DMS53 (cell line): ENCODE measurements around the gene CPSF3.

Experiments used
- DNase-seq: peaks from one replicate; lab custom pipeline; 2025; lab: John Stamatoyannopoulos, UW

Gene CPSF3

DNA sequence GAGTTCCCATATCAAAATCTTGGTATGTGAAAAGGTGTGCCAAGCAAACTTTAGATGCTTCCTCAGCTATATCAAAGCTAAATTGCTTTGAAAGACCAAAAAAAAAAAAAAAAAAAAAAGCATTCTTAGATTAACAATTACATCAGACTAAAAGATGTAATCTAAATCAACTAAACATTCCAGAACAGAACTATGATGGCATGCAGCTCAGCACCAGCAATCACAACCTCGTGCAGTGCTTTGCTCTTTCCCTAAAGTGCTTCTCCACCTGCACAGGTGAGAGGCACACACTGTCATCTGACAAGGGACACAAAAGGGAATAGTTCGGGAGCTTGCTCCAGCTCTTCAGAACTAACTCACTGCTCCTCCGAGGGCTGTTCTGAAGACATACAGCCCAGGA is 94.7 kb downstream of the CPSF3 start:
- DNase-seq = no peak

DNA sequence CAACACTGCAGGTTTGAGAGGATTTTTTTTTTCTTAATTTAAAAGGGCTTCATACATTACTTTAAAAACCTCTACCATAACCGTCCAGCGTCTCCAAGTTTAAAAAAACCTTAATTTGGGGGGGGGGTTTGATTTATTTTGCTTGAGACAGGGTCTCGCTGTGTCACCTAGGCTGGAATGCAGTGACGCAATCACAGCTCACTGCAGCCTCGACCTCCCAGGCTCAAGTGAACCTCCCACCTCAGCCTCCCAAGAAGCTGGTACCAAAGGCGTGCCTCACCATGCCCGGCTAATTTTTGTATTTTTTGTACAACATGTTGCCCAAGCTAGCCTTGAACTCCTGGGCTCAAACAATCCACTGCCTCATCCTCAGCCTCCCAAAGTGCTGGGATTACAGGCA is 95.3 kb downstream of the CPSF3 start:
- DNase-seq = no peak

DNA sequence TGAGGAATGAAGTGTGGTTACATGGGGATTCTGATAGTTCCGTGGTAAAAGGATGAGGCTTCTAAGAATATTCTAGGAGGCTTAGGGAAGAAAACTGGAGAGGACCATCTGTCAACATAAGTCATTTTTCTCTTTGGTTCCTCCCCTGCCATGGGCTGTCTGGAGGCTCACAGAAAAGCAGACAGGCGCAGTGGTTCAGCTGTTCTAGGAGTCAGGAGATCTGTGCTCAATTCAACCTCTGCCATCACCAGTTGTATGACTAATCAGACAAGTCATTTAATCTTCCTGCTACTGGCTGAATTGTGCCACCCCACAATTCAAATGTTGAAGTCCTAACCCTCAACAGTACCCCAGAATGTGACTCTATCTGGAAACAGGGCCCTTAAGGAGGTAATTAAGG is 95.8 kb downstream of the CPSF3 start:
- no peak for DNase-seq
